ENCODE data around the gene TRMT44. TPM values are rescaled to one million over a fixed set of nuclear protein-coding genes. Genes with fewer than 3 reads are reported as not detected.

Gene TRMT44
- 23.9 TPM for total RNA-seq
- long read RNA-seq, partial matches to known transcripts: 3 of 14 reads
- long read RNA-seq, other reads (novel, unspliced or antisense): 8 of 14 reads

- no peak for TF ChIP-seq CTCF (IDR thresholded peaks at IDR 0.05)
- peak; percentile 93 for DNase-seq
- Histone ChIP-seq H3K9me3 (no peaks in the 10 kb centered on the region), H3K4me1 (peaks cover 70% of the 10 kb centered on the region), H3K27me3 (ENCODE audit: low read depth) (no peaks in the 10 kb centered on the region), H3K36me3 (peaks cover 11% of the 10 kb centered on the region), H3K4me3 (peak within 1 kb of the TSS; percentile 100), H3K27ac (peak within 1 kb of the TSS; percentile 98)
- ATAC-seq: peak; percentile 95 to 97
- intact Hi-C loops (cut with DNase I): no loop called here
These were observed at the start of gene TRMT44, which contains the start of gene ACOX3 for GRCh38 chr4:8440492-8441311. TRMT44 (plus strand) TSS chr4:8440777; CDS start chr4:8440823, 46 bp downstream. ACOX3 (minus strand) TSS chr4:8440723; CDS start chr4:8416521, 24,202 bp downstream.

- H3K4me3 ChIP-seq: no peak overlapping the region
- DNase-seq (no peak), ATAC-seq (no peak)
- H3K9me3 ChIP-seq: no peaks in the 10 kb centered on the region
- H3K27me3 ChIP-seq (ENCODE audit: low read depth): no peaks in the 10 kb centered on the region
- H3K27ac ChIP-seq: no peak overlapping the region
- TF ChIP-seq CTCF (IDR thresholded peaks at IDR 0.05): no peak
- H3K36me3 ChIP-seq: peaks cover 84% of the 10 kb centered on the region
- intact Hi-C loops (cut with DNase I): no loop called here
- peaks cover 14% of the 10 kb centered on the region for H3K4me1 ChIP-seq
These were observed 49.5 kb upstream of the TRMT44 start for GRCh38 chr4:8391071-8391470.

- H3K27ac ChIP-seq: no peak overlapping the region
- TF ChIP-seq CTCF (IDR thresholded peaks at IDR 0.05): no peak
- H3K9me3 ChIP-seq: no peaks in the 10 kb centered on the region
- H3K4me3 ChIP-seq: no peak overlapping the region
- intact Hi-C loops (cut with DNase I): no loop called here
- H3K36me3 ChIP-seq: peaks cover 86% of the 10 kb centered on the region
- ATAC-seq (peak in 1 of 2 donors; percentile 46), DNase-seq (no peak)
- peaks cover 14% of the 10 kb centered on the region for H3K4me1 ChIP-seq
- H3K27me3 ChIP-seq (ENCODE audit: low read depth): no peaks in the 10 kb centered on the region
These were observed 48.6 kb upstream of the TRMT44 start for GRCh38 chr4:8391972-8392371.

- no peak for TF ChIP-seq CTCF (IDR thresholded peaks at IDR 0.05)
- Histone ChIP-seq H3K27me3 (ENCODE audit: low read depth) (no peaks in the 10 kb centered on the region), H3K4me3 (no peak overlapping the region), H3K4me1 (peaks cover 14% of the 10 kb centered on the region), H3K36me3 (peaks cover 86% of the 10 kb centered on the region), H3K9me3 (no peaks in the 10 kb centered on the region), H3K27ac (no peak overlapping the region)
- no peak for DNase-seq
- intact Hi-C loops (cut with DNase I): no loop called here
- ATAC-seq: no peak
These were observed 47.9 kb upstream of the TRMT44 start for GRCh38 chr4:8392591-8393190.

- peaks cover 14% of the 10 kb centered on the region for H3K4me1 ChIP-seq
- H3K27ac ChIP-seq: peak overlapping the region; percentile 32
- H3K36me3 ChIP-seq: peaks cover 86% of the 10 kb centered on the region
- intact Hi-C loops (cut with DNase I): no loop called here
- H3K9me3 ChIP-seq: no peaks in the 10 kb centered on the region
- H3K27me3 ChIP-seq (ENCODE audit: low read depth): no peaks in the 10 kb centered on the region
- no peak for TF ChIP-seq CTCF (IDR thresholded peaks at IDR 0.05)
- no peak overlapping the region for H3K4me3 ChIP-seq
- ATAC-seq (peak; percentile 65 to 86), DNase-seq (no peak)
These were observed 47.0 kb upstream of the TRMT44 start for GRCh38 chr4:8393593-8394038.

Measured in lower lobe of right lung (tissue), 2 donors.